Measurements from ENCODE around the gene BLM. TPM values are rescaled to one million over a fixed set of nuclear protein-coding genes. Genes with fewer than 3 reads are reported as not detected.

BLM gene
- total RNA-seq, 1 experiment from 2014 or later, result 65.9 TPM

DNA sequence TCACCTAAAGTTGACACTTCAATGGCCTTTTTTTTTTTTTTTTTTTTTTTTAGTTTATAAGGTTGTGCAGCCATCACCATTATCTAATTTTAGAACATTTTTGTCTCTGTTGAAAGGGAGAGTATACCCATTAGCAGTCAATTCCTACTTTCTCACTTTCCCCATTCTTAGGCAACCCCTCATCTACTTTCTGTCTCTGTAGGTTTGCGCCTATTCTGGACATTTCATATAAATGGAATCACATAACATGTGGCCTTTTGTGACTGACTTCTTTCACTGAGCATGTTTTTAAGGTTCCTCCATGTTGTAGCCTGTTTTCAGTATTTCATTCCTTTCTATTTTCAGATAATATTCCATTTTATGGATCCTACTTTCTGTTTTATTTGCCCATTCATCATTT lies 56.3 kb downstream of the BLM start:
- Histone ChIP-seq H3K36me3 (peaks cover 55% of the 10 kb centered on the region), H3K9me3 (replicated peaks) (no peaks in the 10 kb centered on the region), H3K27ac (no peak overlapping the region), H3K4me3 (no peak overlapping the region), H3K4me1 (no peaks in the 10 kb centered on the region), H3K27me3 (no peaks in the 10 kb centered on the region)
- no peak for DNase-seq

DNA sequence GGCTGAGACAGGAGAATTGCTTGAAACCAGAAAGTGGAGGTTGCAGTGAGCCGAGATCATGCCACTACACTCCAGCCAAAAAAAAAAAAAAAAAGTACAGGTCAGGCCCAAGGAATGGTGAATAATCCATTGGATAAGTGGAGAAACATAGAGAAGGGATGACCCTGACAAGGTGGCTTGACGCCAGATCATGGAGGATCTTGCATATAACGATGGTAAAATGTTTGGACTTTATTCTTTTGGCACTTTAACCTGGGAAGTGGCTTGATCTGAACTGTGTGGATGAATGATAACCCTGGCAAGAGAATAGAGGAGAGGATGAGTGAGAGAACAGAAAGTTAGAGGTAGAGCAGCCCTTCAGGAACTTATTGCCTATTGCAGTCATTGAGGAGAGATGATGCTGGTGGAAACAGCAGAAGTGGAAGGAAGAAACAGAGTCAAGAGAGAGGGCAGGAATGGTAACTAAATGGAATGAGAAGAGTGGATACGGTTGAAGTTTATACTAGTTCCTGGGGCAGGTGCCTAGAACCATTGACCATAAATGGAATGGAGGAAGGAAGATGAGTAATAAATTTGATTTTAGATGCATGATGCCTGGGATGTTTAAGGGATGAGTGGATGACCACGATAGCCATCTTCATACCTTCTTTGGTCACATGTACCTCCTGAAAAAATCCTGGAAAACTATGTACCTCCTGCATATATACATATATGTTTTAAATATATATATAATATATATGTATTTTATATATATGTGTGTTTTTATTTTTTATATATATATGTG lies 57.8 kb downstream of the BLM start:
- Histone ChIP-seq H3K36me3 (peaks cover 56% of the 10 kb centered on the region), H3K4me3 (no peak overlapping the region), H3K9me3 (replicated peaks) (no peaks in the 10 kb centered on the region), H3K4me1 (no peaks in the 10 kb centered on the region), H3K27me3 (no peaks in the 10 kb centered on the region), H3K27ac (no peak overlapping the region)
- DNase-seq, result no peak

DNA sequence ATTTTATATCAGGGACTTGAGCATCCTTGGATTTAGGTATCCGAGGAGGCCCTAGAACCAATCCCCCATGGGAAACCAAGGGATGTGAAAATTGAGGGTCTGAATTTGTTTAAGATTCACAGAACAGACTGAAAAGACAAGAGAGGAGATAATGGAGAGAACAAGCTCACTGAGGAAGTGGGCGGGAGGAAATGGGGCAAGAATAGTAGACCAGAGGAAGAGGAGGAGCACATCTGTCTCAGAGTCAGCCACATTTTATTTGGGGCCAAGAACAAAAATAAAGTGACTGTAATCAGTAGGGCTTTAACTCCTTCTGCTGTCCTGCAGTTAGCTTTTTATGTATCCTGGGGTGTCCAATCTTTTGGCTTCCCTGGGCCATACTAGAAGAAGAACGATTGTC lies 63.8 kb downstream of the BLM start:
- no peak for DNase-seq
- Histone ChIP-seq H3K4me1 (peaks cover 8% of the 10 kb centered on the region), H3K36me3 (peaks cover 45% of the 10 kb centered on the region), H3K9me3 (replicated peaks) (no peaks in the 10 kb centered on the region), H3K27me3 (no peaks in the 10 kb centered on the region), H3K27ac (no peak overlapping the region), H3K4me3 (no peak overlapping the region)

DNA sequence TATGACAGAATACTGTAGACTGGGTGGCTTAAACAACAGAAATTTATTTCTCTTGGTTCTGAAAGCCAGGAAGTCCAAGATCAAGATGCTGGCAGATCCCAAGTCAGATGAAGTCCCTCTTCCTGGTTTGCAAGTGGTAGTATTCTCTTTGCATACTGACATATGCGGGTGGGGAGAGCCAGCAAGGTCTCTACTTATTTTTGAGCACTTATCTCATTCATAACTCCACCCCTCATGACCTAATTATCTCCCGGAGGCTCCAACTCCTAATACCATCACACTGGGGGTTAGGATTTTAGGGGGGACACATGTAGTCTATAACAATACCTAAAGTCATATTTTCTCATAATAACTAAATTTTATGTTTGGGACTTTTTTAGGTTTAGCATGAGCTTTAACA lies 65.3 kb downstream of the BLM start:
- DNase-seq, result no peak
- peaks cover 37% of the 10 kb centered on the region for H3K36me3 ChIP-seq
- H3K4me3 ChIP-seq, result no peak overlapping the region
- no peaks in the 10 kb centered on the region for H3K9me3 ChIP-seq (replicated peaks)
- peaks cover 17% of the 10 kb centered on the region for H3K4me1 ChIP-seq
- no peaks in the 10 kb centered on the region for H3K27me3 ChIP-seq
- no peak overlapping the region for H3K27ac ChIP-seq

DNA sequence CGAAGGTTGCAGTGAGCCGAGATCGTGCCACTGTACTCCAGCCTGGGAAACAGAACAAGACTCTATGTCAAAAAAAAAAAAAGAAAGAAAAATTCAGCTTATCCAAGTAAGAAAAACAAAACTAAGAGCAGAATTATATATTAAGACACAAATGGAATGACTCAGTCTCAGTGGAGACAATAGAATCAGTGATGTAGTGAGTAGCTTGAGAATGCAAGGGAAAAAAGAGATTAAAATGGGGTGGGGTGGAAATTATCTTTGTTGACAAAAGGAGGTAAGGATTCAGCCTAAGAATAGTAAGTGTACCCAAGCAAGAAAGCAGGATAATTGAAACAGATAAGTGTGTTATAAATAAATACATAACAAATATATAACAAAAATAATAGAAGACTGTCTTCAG lies 70.7 kb downstream of the BLM start:
- DNase-seq, result no peak
- peaks cover 17% of the 10 kb centered on the region for H3K4me1 ChIP-seq

DNA sequence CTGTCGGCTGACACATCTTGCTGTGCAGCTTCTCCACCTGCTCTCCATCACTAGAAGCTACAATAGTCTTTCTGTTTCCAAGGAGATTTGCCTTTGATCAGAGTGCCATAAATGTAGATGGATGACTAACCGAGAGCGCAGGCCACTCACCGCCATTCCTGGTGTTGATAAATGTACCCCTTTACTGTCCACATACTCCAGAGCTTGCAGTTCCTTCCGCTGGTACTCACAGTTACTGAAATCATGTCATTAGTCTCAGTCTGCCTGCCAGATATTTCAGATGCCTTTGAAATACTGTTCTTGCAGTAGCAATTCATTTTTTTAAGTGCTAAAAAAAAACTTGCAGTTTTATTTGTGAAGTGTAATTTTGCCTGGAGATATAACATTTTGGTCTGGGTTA lies 72.3 kb downstream of the BLM start:
- H3K27ac ChIP-seq, result no peak overlapping the region
- H3K9me3 ChIP-seq (replicated peaks), result no peaks in the 10 kb centered on the region
- H3K4me3 ChIP-seq, result no peak overlapping the region
- H3K27me3 ChIP-seq, result no peaks in the 10 kb centered on the region
- H3K36me3 ChIP-seq, result peaks cover 56% of the 10 kb centered on the region
- H3K4me1 ChIP-seq, result peaks cover 15% of the 10 kb centered on the region
- DNase-seq, result no peak

More for the DNA sequence above, 70.7 kb downstream of the BLM start:
- Histone ChIP-seq H3K4me3 (no peak overlapping the region), H3K9me3 (replicated peaks) (no peaks in the 10 kb centered on the region), H3K27ac (no peak overlapping the region), H3K27me3 (no peaks in the 10 kb centered on the region), H3K36me3 (peaks cover 47% of the 10 kb centered on the region)

DNA sequence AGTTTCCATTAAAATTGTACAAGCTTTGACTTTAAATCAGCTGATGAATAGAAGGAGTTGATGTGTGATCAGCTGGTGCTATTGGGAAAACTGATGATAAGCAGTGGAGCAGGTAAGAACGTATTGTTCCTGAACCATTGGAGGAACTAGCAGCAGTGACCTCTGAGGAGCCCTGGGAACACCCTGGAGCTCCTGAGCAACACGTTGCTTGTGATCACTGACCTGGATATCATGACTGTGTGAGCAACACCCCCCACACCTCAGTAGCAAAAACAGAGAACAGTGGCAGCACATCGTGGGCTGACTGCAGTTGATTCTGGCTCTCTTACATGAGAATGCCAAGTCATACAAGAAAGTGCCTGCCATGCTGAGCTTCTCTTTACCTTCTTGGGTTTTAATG lies 72.9 kb downstream of the BLM start:
- Histone ChIP-seq H3K27me3 (no peaks in the 10 kb centered on the region), H3K36me3 (peaks cover 60% of the 10 kb centered on the region), H3K27ac (no peak overlapping the region), H3K4me3 (no peak overlapping the region), H3K4me1 (peaks cover 11% of the 10 kb centered on the region), H3K9me3 (replicated peaks) (no peaks in the 10 kb centered on the region)
- DNase-seq, result no peak

DNA sequence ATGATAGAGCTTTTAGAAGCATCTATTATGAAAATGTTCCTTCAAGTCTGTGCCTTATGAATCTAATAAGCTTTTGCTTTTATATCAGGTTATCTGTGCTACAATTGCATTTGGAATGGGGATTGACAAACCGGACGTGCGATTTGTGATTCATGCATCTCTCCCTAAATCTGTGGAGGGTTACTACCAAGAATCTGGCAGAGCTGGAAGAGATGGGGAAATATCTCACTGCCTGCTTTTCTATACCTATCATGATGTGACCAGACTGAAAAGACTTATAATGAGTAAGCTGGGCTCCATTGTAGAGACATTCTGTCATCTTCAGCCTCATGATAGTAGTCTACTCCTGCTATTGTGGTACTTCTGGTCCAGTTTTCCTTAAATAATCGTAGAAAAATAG lies 73.4 kb downstream of the BLM start:
- no peak for DNase-seq
- Histone ChIP-seq H3K4me3 (no peak overlapping the region), H3K27ac (no peak overlapping the region), H3K36me3 (peaks cover 64% of the 10 kb centered on the region), H3K9me3 (replicated peaks) (no peaks in the 10 kb centered on the region), H3K27me3 (no peaks in the 10 kb centered on the region), H3K4me1 (peaks cover 9% of the 10 kb centered on the region)

DNA sequence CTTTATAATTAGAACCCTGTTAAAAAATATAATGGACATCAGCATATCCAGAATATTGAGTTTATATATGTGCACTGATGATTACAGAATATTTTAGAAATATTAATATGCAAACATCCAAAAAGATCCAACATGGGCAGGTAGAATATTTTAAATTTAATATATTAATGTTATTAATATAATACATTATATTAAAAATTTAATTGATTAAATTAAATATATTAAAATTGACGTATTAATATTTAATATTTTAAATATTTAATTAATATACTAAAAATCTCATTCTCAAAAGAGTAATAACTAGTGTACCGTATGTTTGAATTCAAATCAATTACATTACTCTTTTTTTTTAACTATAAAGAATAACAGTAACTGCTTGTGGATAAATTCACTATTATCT lies 77.4 kb downstream of the BLM start:
- no peak for DNase-seq

DNA sequence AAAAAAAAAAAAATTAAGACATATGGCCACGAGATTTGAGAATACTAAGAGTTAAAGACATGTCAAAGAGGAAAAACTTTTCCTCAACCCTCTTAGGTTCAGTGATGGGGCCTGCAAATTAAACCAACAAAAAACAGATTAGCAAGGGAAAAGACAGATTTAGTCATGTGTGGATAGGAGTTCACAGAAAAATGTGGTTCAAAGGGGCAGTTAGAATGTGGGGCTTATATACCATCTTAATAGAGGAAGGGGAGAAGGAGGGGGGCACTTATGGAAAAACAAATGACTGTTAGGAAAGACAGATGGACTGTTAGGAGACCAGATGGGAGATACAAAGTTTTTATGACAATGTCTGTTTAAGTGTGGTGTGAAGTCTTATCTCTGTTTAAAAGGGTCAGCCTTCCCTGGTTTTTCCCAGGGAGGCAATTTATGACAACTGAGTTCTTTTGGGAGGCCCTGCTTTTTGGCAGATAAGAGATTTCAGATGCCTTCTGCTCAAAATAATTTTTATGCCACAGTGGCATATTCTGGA lies 82.6 kb downstream of the BLM start:
- Histone ChIP-seq H3K27ac (no peak overlapping the region), H3K4me1 (no peaks in the 10 kb centered on the region), H3K27me3 (no peaks in the 10 kb centered on the region), H3K9me3 (replicated peaks) (no peaks in the 10 kb centered on the region), H3K4me3 (no peak overlapping the region), H3K36me3 (peaks cover 35% of the 10 kb centered on the region)
- no peak for DNase-seq

More for the DNA sequence above, 77.4 kb downstream of the BLM start:
- H3K27me3 ChIP-seq, result no peaks in the 10 kb centered on the region
- no peaks in the 10 kb centered on the region for H3K9me3 ChIP-seq (replicated peaks)
- no peak overlapping the region for H3K4me3 ChIP-seq
- H3K4me1 ChIP-seq, result no peaks in the 10 kb centered on the region
- H3K36me3 ChIP-seq, result peaks cover 58% of the 10 kb centered on the region
- H3K27ac ChIP-seq, result no peak overlapping the region

DNA sequence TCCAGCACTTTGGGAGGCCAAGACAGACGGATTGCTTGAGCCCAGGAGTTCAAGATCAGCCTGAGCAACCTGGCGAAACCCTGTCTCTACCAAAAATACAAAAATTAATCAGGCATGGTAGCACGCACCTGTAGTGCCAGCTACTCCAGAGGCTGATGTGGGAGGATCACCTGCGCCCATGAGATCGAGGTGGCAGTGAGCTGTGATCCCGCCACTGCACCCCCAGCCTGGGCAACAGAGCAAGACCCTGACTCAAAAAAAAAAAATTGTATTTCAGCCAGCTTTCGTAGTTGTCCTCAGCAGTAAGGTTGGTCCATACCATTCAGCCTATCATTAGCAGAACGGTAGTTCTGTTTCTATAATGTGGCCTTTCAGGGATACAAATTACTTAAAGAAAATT lies 84.7 kb downstream of the BLM start:
- Histone ChIP-seq H3K4me1 (no peaks in the 10 kb centered on the region), H3K36me3 (peaks cover 33% of the 10 kb centered on the region), H3K9me3 (replicated peaks) (no peaks in the 10 kb centered on the region), H3K27me3 (no peaks in the 10 kb centered on the region), H3K4me3 (no peak overlapping the region), H3K27ac (no peak overlapping the region)
- no peak for DNase-seq

DNA sequence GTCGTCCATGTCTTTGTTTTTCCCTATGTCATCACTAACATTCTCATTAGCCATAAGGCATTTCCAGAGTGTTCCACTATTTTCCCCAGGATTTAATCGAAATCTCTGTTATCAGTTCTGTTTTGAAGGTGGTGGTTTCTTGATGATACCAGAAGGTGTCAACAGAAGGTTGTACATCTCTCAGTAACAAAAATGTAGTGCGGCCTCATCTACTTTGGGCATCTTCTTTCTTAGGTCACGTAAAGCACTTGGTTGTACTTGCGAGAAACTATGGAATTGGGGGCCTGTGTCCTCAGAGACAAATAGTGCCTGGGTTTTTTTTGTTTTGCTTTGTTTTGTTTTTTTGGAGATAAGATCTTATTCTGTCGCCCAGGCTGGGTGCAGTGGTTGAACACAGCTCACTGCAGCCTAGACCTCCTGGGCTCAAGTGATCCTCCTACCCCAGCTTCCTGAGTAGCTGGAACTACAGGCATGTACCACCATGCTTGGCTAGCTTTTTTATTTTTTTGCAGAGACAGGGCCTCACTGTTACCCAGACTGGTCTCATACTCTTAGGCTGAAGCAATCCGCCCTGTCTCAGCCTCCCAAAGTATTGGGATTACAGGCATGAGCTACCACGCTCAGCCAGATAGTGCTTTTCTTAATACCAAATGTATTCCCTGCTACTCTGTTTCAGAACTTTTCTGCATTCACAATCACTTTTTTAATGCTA lies 90.1 kb downstream of the BLM start:
- H3K9me3 ChIP-seq (replicated peaks), result no peaks in the 10 kb centered on the region
- H3K4me3 ChIP-seq, result no peak overlapping the region
- DNase-seq, result no peak
- no peak overlapping the region for H3K27ac ChIP-seq
- H3K27me3 ChIP-seq, result no peaks in the 10 kb centered on the region
- peaks cover 57% of the 10 kb centered on the region for H3K36me3 ChIP-seq
- H3K4me1 ChIP-seq, result no peaks in the 10 kb centered on the region

DNA sequence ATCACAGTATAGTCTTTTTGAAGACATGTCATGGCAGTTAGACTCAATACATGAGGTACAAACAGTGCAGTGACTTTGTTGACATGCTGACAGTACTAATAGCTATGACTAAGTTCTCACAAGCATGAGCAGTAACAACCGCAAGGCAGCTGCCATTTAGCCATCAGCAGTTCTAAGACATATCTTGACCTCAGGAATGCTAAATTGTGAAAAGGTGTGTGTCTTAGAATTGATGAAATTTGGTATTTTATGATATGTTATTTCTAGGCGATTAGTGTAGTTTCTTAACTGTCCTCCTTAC lies 90.6 kb downstream of the BLM start:
- Histone ChIP-seq H3K36me3 (peaks cover 61% of the 10 kb centered on the region), H3K4me1 (no peaks in the 10 kb centered on the region), H3K27ac (no peak overlapping the region), H3K27me3 (no peaks in the 10 kb centered on the region), H3K9me3 (replicated peaks) (no peaks in the 10 kb centered on the region), H3K4me3 (no peak overlapping the region)
- DNase-seq, result no peak

DNA sequence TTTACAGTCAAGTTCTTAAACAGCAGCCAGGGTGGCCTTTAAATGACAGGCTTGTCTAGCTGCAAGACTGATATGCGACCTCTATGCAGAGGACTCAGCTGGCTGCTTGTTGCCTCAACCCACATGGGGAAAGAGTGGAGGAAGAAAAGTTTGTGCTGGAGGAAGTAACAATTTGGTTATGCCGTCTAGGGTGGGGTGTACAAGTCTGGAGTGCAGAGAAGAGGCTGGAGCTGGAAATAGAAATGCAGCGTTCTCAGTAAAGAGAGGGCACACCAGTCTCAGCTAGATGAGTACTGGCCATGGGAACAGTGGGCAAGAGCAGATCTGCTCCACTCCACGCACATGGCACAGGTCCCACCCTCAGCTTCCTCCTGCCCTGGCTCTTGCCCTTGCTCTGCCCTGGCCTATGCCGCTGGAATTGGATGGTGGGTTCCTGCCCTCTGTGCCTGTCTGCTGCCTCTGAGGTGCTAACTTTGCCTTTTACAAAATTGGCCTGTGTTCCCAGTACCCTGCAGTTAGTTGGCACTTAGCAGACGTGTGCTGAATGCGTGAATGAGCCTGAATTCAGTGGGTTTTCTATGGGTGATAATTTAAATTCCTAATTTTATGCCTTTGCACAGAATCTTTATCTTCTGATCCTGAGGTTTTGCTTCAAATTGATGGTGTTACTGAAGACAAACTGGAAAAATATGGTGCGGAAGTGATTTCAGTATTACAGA lies 91.5 kb downstream of the BLM start:
- Histone ChIP-seq H3K27me3 (no peaks in the 10 kb centered on the region), H3K27ac (no peak overlapping the region), H3K36me3 (peaks cover 62% of the 10 kb centered on the region), H3K9me3 (replicated peaks) (no peaks in the 10 kb centered on the region), H3K4me1 (no peaks in the 10 kb centered on the region), H3K4me3 (no peak overlapping the region)
- DNase-seq, result no peak

DNA sequence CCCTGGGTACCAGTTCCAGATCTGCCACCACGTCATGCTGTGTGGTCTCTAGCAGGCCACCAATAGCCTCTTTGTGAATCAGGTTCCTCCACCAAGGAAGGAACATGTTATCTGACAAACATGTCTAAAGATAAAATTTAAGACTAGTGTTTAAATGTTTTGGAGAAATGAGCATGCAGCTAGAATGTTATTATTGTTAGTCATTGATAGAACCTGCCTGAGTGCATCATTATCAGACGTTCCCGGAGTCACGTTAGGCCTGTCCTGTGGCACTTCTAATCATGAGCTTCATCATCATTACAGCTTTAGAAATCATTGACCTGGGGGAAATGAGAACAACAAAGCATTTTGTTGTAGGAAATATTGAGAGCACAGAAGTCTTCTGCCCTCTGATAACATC lies 92.4 kb downstream of the BLM start:
- Histone ChIP-seq H3K36me3 (peaks cover 55% of the 10 kb centered on the region), H3K9me3 (replicated peaks) (no peaks in the 10 kb centered on the region), H3K4me3 (no peak overlapping the region), H3K27me3 (no peaks in the 10 kb centered on the region), H3K27ac (no peak overlapping the region), H3K4me1 (peaks cover under 1% of the 10 kb centered on the region; the same call in 1 of the 2 replicates)
- no peak for DNase-seq
